NCI-H446 treated with DMSO at 0.1 percent for 48 hours (cell line): ENCODE measurements around the gene RNF187.

Source experiments
- DNase-seq: peaks from one replicate; lab custom pipeline; 2025; lab: John Stamatoyannopoulos, UW

The RNF187 gene

GRCh38 chr1:228508840-228509415 lies 21.7 kb downstream of the RNF187 start:
- no peak for DNase-seq

GRCh38 chr1:228510101-228510802 lies 23.1 kb downstream of the RNF187 start:
- DNase-seq: no peak

- DNase-seq: no peak
Observed at GRCh38 chr1:228510803-228511413, 23.7 kb downstream of the RNF187 start.

GRCh38 chr1:228511546-228512445 lies 24.6 kb downstream of the RNF187 start:
- no peak for DNase-seq

GRCh38 chr1:228512781-228513198 lies 25.6 kb downstream of the RNF187 start:
- DNase-seq: no peak

DNA sequence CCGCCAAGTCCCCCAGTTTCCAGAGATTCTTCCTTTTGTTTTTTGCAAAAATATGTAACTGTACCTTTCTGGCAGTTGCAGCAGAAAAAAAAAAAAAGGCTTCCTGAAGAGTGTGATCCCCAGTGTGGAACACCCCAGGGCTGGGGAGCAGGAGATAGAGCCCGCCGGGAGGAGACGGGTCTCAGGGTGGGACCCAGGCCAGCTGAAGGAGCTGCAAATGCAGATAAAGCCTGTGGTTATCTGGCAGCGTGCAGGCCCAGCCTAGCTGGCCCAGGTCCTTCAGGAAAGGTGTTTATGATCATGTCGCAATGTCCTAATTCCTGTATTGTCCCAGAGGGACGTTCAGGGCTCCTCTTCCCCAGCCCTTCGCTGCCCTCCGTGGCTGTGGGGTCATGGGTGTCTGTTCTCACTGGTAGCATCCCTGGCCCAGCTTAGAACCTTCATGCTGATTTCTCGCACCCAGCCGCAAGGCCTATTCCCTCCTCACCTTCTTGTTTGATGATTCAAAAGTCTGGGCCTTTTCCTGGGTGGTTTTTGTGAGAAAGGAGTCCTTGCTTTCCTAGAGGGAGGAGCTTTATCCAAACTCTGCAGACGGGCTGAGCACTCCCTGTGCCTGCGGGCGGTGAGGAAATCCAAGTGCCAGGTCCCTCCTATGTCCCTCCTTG lies 26.2 kb downstream of the RNF187 start:
- DNase-seq: no peak

GRCh38 chr1:228514421-228514820 lies 27.2 kb downstream of the RNF187 start:
- no peak for DNase-seq

GRCh38 chr1:228515200-228515834 lies 28.1 kb downstream of the RNF187 start:
- no peak for DNase-seq

DNA sequence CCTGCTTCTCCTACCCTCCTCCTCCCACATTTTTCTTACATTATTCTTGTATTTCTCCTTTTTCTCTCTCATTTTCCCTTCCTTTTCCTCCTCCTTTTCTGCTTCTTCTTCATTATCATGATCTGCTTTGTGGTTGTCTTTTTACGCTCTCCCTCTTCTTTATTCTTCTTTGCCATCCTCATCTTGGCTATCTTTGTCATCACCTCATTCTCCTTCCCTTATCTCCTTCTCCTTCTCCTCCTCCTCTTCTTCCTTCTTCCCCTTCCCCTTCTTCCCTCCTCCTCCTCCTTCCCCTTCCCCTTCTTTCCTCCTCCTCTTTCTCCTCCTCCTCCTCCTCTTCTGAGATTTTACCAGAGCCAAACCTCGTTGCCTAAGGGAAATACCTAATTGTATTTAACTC lies 30.5 kb downstream of the RNF187 start:
- DNase-seq: no peak

DNA sequence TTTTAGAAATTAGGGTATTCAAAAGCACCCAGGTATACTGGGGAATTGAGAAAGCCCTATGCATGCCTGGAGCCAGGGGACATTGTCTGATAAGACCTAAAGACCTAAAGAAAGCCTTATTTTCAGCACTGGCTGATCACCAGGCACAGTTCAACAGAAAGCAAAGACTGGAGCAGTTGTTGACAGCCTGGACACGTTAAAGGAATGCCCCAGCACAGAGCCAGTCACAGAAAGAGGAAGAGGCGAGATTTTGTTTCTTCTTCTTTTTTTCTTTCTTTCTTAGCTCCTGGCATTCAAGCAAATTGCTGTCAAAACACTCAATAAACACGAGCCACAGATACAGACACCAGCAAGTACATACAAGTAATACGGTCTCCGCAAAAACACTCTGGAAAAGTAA lies 40.4 kb downstream of the RNF187 start:
- no peak for DNase-seq

- no peak for DNase-seq
Observed at GRCh38 chr1:228528612-228529011, 41.4 kb downstream of the RNF187 start.

- DNase-seq: no peak
Observed at GRCh38 chr1:228530086-228530758, 43.0 kb downstream of the RNF187 start.

GRCh38 chr1:228530951-228531731 lies 44.0 kb downstream of the RNF187 start:
- DNase-seq: no peak

DNA sequence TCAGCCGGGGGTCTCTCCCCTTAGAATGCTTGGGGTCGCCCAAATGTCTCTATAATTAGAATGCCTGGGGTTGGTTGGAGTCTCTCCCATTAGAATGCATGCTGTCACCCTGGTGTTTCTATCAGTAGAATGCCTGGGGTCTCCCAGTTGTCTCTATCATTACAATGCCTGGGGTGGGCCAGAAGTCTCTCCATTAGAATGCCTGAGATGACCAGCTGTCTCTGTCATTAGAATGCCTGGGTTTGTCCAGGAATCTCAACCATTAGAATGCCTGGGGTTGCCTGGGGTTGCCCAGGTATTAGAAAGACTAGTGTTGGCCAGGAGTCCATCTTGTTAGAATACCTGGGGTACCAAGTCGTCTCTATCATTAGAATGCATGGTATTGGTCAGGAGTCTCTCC lies 51.6 kb downstream of the RNF187 start:
- DNase-seq: no peak

DNA sequence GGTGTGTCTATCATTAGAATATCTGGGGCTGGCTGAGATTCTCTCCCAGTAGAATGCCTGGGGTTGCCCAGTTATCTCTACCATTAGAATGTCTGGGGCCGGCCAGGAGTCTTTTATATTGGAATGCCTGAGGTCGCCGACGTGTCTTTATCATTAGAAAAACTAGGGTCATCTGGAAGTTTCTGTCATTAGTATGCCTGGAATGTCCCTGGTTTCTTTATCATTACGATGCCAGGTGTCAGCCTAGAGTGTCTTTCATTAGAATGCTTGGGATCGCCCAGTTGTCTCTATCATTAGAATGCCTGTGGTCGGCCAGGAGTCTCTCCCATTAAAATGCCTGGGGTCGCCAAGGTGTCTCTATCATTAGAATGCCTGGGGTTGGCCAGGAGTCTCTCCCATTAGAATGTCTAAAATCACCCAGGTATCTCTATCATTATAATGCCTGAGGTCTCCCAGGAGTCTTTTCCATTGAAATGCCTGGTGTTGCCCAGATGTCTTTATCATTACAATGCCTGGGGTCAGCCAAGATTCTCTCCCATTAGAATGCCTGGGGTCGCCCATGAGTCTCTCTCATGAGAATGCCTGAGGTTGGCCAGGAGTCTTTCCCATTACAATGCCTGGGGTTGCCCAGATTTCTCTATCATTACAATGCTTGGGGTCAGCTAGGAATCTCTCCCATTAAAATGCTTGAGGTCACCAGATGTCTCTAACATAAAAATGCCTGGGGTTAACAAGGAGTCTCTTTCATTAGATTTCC lies 53.2 kb downstream of the RNF187 start:
- no peak for DNase-seq

DNA sequence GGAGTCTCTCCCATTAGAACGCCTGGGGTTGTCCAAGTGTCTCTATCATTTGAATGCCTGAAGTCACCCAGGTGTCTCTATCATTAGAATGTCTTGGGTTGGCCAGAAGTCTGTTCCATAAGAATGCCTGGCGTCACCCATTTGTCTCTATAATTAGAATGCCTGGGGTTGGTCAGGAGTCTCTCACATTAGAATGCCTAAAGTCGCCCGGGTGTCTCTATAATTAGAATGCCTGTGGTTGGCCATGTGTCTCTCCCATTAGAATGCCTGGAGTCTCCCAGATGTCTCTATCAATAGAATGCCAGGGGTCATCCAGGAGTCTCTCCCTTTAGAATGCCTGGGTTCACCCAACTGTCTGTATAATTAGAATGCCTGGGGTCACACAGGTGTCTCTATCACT lies 54.5 kb downstream of the RNF187 start:
- no peak for DNase-seq

GRCh38 chr1:228542376-228542775 lies 55.2 kb downstream of the RNF187 start:
- DNase-seq: no peak

GRCh38 chr1:228542981-228543380 lies 55.8 kb downstream of the RNF187 start:
- DNase-seq: no peak

DNA sequence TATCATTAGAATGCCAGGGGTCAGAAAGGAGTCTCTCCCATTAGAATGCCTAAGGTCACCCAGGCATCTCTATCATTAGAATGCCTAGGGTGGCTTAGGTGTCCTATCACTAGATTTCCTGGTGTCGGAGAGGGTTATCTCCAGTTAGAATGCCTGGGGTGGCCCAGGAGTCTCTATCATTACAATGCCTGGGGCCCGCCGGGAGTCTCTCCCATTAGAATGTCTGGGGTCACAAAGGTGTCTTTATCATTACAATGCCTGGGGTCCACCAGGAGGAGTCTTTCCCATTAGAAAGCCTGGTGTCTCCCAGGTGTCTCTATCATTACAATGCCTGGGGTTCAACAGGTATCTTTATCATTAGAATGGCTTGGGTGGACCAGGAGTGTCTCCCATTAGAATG lies 56.2 kb downstream of the RNF187 start:
- no peak for DNase-seq
